GM18867 (cell line): ENCODE results near the gene ITIH4.

Experiments used
- ATAC-seq: cut with Tn5 transposase; IDR thresholded peaks from one replicate; pipeline ENCODE4 v1.9.1; 2021; ENCODE audit warnings: mild to moderate bottlenecking, moderate library complexity; ENCODE audit not compliant: unreplicated experiment

Gene ITIH4

DNA sequence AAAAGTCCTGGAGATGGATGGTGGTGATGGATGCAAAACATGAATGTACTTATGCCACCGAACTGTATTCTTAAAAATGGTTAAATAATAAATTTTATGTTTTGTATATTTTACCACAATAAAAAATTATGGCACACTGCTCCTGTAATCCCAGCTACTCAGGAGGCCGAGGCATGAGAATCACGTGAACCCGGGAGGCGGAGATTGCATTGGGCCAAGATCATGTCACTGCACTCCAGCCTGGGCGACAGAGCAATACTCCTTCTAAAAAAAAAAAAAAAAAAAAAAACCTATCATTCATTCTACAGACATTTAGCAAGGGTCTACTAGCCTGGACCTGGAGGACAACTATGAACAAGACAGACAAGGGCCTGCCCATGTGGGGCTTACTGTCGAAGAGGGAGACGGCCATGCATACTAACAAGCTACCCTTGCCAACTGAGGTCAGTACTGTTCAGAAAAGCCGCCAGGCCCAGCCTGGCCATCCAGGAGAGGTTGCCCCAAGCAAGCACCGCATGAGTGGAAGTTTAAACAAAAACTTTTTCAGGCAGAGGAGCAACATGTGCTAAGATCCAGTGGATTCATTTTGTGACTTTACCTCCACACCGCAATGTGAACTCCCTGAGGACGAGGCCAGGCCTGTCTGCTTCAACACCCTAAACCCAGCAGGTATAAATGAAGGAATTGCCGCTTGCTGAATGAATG is 57.0 kb downstream of the ITIH4 start:
- ATAC-seq, result no peak

DNA sequence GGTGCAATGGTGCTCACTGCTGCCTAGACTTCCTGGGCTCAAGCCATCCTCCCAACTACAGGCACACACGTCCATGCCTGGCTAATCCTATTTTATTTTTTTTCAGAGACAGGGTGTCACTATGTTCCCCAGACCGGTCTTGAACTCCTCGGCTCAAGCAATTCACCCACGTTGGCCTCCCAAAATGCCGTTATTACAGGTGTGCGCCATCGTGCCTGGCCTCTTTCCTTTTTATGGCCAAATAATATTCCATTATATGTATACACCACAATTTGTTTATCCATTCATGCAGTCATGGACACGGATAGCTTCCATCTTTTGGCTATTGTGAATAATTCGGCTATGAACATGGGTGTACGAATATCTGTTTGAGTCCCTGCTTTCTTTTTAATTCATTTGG is 58.8 kb downstream of the ITIH4 start:
- ATAC-seq, result no peak

DNA sequence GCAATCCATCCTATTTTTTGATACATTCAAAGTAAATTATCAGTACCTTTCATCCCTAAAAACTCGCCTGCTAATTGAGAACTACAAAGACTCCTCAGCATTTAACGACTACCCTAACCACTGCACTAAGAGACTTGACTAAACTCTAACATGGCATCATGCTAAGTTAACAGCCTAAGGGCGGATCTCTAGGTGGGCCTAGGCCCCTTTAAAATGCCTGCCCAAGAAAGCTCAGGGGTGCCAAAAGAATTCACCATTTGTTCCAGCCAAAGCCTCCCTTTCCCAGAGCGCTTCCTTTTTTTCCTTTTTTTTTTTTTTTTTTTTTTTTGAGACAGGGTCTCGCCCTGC is 59.2 kb downstream of the ITIH4 start:
- ATAC-seq, result peak; percentile 15

DNA sequence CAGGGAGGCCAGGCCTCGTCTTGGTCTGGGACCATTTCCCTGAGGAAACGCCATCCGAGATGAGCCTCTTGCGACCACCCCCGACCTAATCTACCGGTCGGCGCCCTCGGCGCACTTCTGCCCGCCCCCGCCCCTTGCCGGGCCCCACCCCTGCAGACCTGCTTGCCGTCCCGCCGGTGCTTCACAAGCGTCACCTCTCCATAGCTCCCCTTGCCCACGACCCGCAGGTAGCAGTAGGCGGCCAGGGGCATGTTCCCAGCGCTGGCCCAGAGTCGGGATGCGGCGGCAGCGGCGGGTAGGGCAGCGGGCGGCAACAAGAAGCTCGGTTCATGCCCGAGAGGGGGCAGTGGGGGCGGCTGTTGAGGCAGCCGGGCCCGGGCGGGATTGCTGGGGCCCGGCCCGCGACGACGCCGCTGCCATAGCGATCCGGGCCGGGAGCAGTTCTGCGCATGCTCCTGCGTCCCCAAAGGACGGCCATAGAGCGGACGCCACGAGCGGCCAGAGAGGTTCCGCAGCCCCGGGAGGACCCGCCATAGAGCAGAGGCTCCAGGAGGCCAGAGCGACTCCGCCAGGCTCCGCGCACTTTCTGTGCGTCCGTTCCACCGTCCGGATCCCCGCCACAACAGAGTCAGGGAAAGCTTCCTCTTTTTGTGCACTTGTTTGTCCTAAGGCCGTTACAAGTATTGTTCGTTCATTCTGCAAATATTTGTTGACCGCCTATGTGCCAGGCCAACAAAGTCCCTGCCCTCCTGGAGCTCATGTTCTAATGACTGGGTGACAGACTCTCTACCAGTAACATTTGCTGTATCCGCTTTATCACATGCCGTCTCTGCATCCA is 59.8 kb downstream of the ITIH4 start, which contains the start of gene NEK4:
Gene NEK4, minus strand, starts transcription at position 445 of the 838 bp plus-strand sequence. Its CDS starts 194 bp downstream, at position 251.
- peak; percentile 95 for ATAC-seq

DNA sequence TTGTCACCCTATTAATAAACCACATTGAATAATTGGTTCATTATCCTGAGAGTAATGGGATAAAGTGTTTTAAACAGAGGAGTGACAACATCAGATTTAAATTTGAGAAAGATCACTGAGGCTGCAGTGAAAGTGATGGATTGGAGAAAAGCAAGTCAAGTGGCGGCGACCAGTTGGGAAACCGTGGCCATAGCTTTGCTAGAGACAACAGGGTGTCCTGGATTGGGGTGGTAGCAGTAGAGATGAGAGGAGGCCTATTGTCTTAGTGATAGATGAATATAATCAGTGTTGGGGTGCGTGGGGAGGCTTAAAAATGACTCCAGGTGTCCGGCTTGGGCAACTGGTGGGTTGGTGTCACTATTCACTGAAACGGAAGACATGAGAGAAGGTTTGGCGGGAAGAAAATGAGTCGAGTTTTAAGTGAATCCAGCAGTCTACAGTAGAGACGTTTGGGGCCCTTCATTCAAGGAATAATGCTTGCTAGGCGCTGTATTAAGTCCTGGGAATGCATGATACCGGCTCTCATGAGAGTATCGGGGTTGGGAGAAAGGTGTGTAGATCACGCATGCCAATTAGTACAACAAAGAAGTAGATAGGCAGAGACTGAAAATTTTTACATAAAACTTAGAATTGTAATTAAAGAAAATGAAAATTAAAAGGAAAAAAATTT is 60.6 kb downstream of the ITIH4 start:
- no peak for ATAC-seq

DNA sequence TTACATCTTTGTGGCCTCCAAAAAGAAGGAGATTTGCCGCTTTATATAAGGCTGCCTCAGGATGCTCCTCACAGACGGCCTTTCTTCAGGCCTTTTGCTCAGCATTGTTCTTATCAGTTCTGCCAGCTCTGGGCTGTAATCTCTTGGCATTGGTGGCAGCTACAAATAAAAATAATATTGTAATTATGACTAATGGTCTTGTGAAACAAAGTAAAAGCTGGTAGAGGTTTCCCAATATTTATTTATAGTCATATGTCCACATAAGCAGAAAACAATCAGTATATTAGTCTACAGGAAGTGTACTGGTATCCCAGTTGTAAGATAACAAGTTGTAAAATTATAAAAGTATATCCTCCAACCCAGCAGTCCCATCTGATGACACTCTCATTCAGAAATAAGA is 67.0 kb downstream of the ITIH4 start:
- no peak for ATAC-seq
